Hepatocyte (in vitro differentiated cells): ENCODE results near the gene VSIG8. TPM values are rescaled to one million over a fixed set of nuclear protein-coding genes. Genes with fewer than 3 reads are reported as not detected.

Source experiments
- DNase-seq: peaks from one replicate; pipeline ENCODE4 v3.0.0-alpha.2; 2016; ENCODE audit warnings: low spot score
- H2AFZ ChIP-seq: fragments of 200-600 bp; sonication (generic); 2 replicates; pipeline ENCODE4 v1.6.0; 2016; ENCODE audit warnings: antibody characterized with exemption, mild to moderate bottlenecking
- H3K27ac ChIP-seq: fragments of 200-600 bp; sonication (generic); 2 replicates; pipeline ENCODE4 v1.5.1; 2016; ENCODE audit warnings: mild to moderate bottlenecking
- H3K27me3 ChIP-seq: fragments of 200-600 bp; sonication (generic); 2 replicates; pipeline ENCODE4 v1.6.1; 2016
- H3K36me3 ChIP-seq: fragments of 200-600 bp; sonication (generic); replicated peaks from 2 replicates; pipeline ENCODE4 v1.5.1; 2016; ENCODE audit warnings: low read depth; ENCODE audit not compliant: insufficient read depth
- H3K4me1 ChIP-seq: fragments of 200-600 bp; sonication (generic); 2 replicates; pipeline ENCODE4 v1.5.1; 2016; ENCODE audit warnings: mild to moderate bottlenecking, moderate library complexity; ENCODE audit not compliant: insufficient read depth
- H3K4me2 ChIP-seq: fragments of 200-600 bp; sonication (generic); 2 replicates; pipeline ENCODE4 v1.6.0; 2016
- H3K4me3 ChIP-seq: fragments of 200-600 bp; sonication (generic); 2 replicates; pipeline ENCODE4 v1.5.1; 2016; ENCODE audit warnings: mild to moderate bottlenecking
- H3K79me2 ChIP-seq: fragments of 200-600 bp; sonication (generic); 2 replicates; pipeline ENCODE4 v1.6.0; 2017; ENCODE audit warnings: mild to moderate bottlenecking
- H3K9me2 ChIP-seq: fragments of 200-600 bp; sonication (generic); replicated peaks from 2 replicates; pipeline ENCODE4 v1.6.0; 2017; ENCODE audit warnings: mild to moderate bottlenecking; ENCODE audit not compliant: insufficient read depth
- H3K9me3 ChIP-seq: fragments of 200-600 bp; sonication (generic); 2 replicates; pipeline ENCODE4 v1.5.1; 2016; ENCODE audit warnings: low read depth, mild to moderate bottlenecking
- H4K20me1 ChIP-seq: fragments of 200-600 bp; sonication (generic); 2 replicates; pipeline ENCODE4 v1.6.0; 2016; ENCODE audit warnings: mild to moderate bottlenecking; ENCODE audit not compliant: insufficient read depth, poor library complexity, severe bottlenecking
- CTCF ChIP-seq: fragments of 200-600 bp; sonication (generic); IDR thresholded peaks from 2 replicates; pipeline ENCODE4 v1.5.1; 2016; ENCODE audit warnings: antibody characterized with exemption, mild to moderate bottlenecking; ENCODE audit not compliant: poor library complexity
- EZH2 ChIP-seq: fragments of 200-600 bp; sonication (generic); IDR thresholded peaks from 2 replicates; pipeline ENCODE4 v1.6.1; 2016; ENCODE audit warnings: antibody characterized with exemption, mild to moderate bottlenecking, borderline replicate concordance
- EZH2phosphoT487 ChIP-seq: fragments of 200-600 bp; sonication (generic); IDR thresholded peaks from one replicate; pipeline ENCODE4 v1.6.1; 2018; ENCODE audit warnings: antibody characterized with exemption, mild to moderate bottlenecking, low read depth, moderate library complexity; ENCODE audit not compliant: unreplicated experiment, severe bottlenecking
- WGBS: methylation state at CpG from one replicate; pipeline ENCODE4 v1.1.6; 2016; ENCODE audit warnings: low lambda C conversion rate; ENCODE audit errors: missing lambda C conversion rate; 5-methylcytosine and 5-hydroxymethylcytosine counted together
- polyA plus RNA-seq: library from polyadenylated mRNA; unstranded; fragments of >200 nt; fragmentation: Nextera tagmentation; extraction: Ambion mirVana; gene quantifications from 2 replicates; pipeline ENCODE4 v1.2.1, GENCODE V29; 2016
- total RNA-seq: library from RNA; depleted of rRNA; stranded (reverse); fragments of >200 nt; gene quantifications from 2 replicates; pipeline ENCODE4 v1.2.3, GENCODE V29; 2014

VSIG8 gene
- total and polyA plus RNA-seq, 2 experiments from 2014 or later: 0.13 to 0.33 TPM

GRCh38 chr1:159831412-159832141 is 30.9 kb downstream of the VSIG8 start:
- WGBS: 26% methylated on average over 7 of the region's 7 CpGs
- no peaks in the 10 kb centered on the region for H3K36me3 ChIP-seq
- no peak overlapping the region for H3K27ac ChIP-seq
- no peaks in the 10 kb centered on the region for H3K4me1 ChIP-seq
- no peak overlapping the region for H3K4me2 ChIP-seq
- H3K4me3 ChIP-seq: no peak overlapping the region
- H2AFZ ChIP-seq: no peak overlapping the region
- no peaks in the 10 kb centered on the region for H3K9me3 ChIP-seq
- DNase-seq: no peak
- no peaks in the 10 kb centered on the region for H3K9me2 ChIP-seq
- TF ChIP-seq EZH2: no peak
- TF ChIP-seq EZH2phosphoT487: no peak
- H3K27me3 ChIP-seq: no peaks in the 10 kb centered on the region
- no peaks in the 10 kb centered on the region for H4K20me1 ChIP-seq
- H3K79me2 ChIP-seq: no peaks in the 10 kb centered on the region

- Histone ChIP-seq H3K79me2 (no peaks in the 10 kb centered on the region), H3K4me2 (no peak overlapping the region), H3K4me1 (no peaks in the 10 kb centered on the region), H3K9me3 (no peaks in the 10 kb centered on the region), H3K27ac (no peak overlapping the region), H4K20me1 (no peaks in the 10 kb centered on the region), H3K36me3 (no peaks in the 10 kb centered on the region), H2AFZ (no peak overlapping the region), H3K27me3 (no peaks in the 10 kb centered on the region), H3K4me3 (no peak overlapping the region), H3K9me2 (no peaks in the 10 kb centered on the region)
- no peak for DNase-seq
- WGBS: 97% methylated on average over 8 of the region's 8 CpGs
- no peak for TF ChIP-seq CTCF
- no peak for TF ChIP-seq EZH2
- no peak for TF ChIP-seq EZH2phosphoT487
Observed at GRCh38 chr1:159830722-159831121, 31.7 kb downstream of the VSIG8 start.

- TF ChIP-seq EZH2phosphoT487: no peak
- TF ChIP-seq CTCF: no peak
- TF ChIP-seq EZH2: no peak
- Histone ChIP-seq H3K27me3 (no peaks in the 10 kb centered on the region), H3K4me2 (no peak overlapping the region), H3K9me3 (no peaks in the 10 kb centered on the region), H3K79me2 (no peaks in the 10 kb centered on the region), H3K4me1 (no peaks in the 10 kb centered on the region), H3K9me2 (no peaks in the 10 kb centered on the region), H3K36me3 (no peaks in the 10 kb centered on the region), H4K20me1 (no peaks in the 10 kb centered on the region), H3K27ac (no peak overlapping the region), H2AFZ (no peak overlapping the region), H3K4me3 (no peak overlapping the region)
- WGBS: 83% methylated on average over 18 of the region's 18 CpGs
- peak; percentile 28 for DNase-seq
Observed at GRCh38 chr1:159829822-159830465, 32.5 kb downstream of the VSIG8 start.

GRCh38 chr1:159829273-159829634 is 33.2 kb downstream of the VSIG8 start:
- Histone ChIP-seq H3K27ac (no peak overlapping the region), H3K79me2 (no peaks in the 10 kb centered on the region), H2AFZ (no peak overlapping the region), H3K4me2 (no peak overlapping the region), H4K20me1 (no peaks in the 10 kb centered on the region), H3K36me3 (no peaks in the 10 kb centered on the region), H3K9me3 (no peaks in the 10 kb centered on the region), H3K4me1 (no peaks in the 10 kb centered on the region), H3K27me3 (no peaks in the 10 kb centered on the region), H3K4me3 (no peak overlapping the region), H3K9me2 (no peaks in the 10 kb centered on the region)
- TF ChIP-seq EZH2 (no peak), CTCF (peak; percentile 33), EZH2phosphoT487 (no peak)
- DNase-seq: peak; percentile 60
- WGBS: 40% methylated on average over 3 of the region's 3 CpGs
